Endothelial cell of umbilical vein (primary cell): ENCODE results near the gene EPB42. TPM values are rescaled to one million over a fixed set of nuclear protein-coding genes. Genes with fewer than 3 reads are reported as not detected.

Experiments used
- BruUV-seq: library from RNA; stranded (reverse); fragments of 400-500 nt; replicated peaks from 2 replicates; lab custom pipeline; 2021; lab: Mats Ljungman, UMichigan
- CTCF ChIA-PET: fragments of 300-600, 350-600 bp; sonication (Branson Sonifier 250); formaldehyde crosslinking; loops from one replicate; lab custom pipeline; 2021; ENCODE audit warnings: antibody characterized with exemption, inconsistent platforms; lab: Charles Lee
- POLR2A ChIA-PET: fragments of 300-600, 350-600 bp; sonication (Branson Sonifier 250); formaldehyde crosslinking; loops from one replicate; lab custom pipeline; 2021; ENCODE audit warnings: antibody characterized with exemption, inconsistent platforms; lab: Charles Lee
- DNase-seq: peaks from one replicate; pipeline ENCODE4 v3.0.0-alpha.2; 2011; ENCODE audit warnings: low read depth, low spot score
- FAIRE-seq: peaks from 2 replicates; lab custom pipeline; 2011; peaks lifted over from hg19 to GRCh38; lab: Jason Lieb, UNC
- H2AFZ ChIP-seq: 2 replicates; pipeline ENCODE4 v1.6.0; 2012; ENCODE audit warnings: low read depth, low read length, control low read depth, inconsistent platforms
- H3K27ac ChIP-seq: 2 replicates; pipeline ENCODE4 v1.5.1; 2011; ENCODE audit warnings: low read depth, mild to moderate bottlenecking, control low read depth, low read length, moderate library complexity; ENCODE audit not compliant: insufficient read depth
- H3K27me3 ChIP-seq, 2 experiments: 2 replicates each; pipeline versions ENCODE4 v1.6.0 to v1.6.1; 2011; ENCODE audit warnings: low read length in 2 of 2, mixed read lengths in 1 of 2; ENCODE audit not compliant: control insufficient read depth in 2 of 2, insufficient read depth in 2 of 2
- H3K36me3 ChIP-seq, 2 experiments: 2 replicates in 1 of 2; 3 replicates in 1 of 2; pipeline ENCODE4 v1.5.1; 2011; ENCODE audit warnings: low read length in 2 of 2, mild to moderate bottlenecking in 1 of 2, moderate library complexity in 1 of 2; ENCODE audit not compliant: control insufficient read depth in 2 of 2, insufficient read depth in 2 of 2; ENCODE audit errors: extremely low read depth in 1 of 2
- H3K4me1 ChIP-seq: 3 replicates; pipeline ENCODE4 v1.5.1; 2011; ENCODE audit warnings: mild to moderate bottlenecking, low read length; ENCODE audit not compliant: control insufficient read depth, insufficient read depth; ENCODE audit errors: extremely low read depth
- H3K4me2 ChIP-seq: 2 replicates; pipeline ENCODE4 v1.6.1; 2011; ENCODE audit warnings: low read length, control low read depth, mixed read lengths; ENCODE audit not compliant: insufficient read depth
- H3K4me3 ChIP-seq, 3 experiments: fragments of 200-600 bp in 1 of 3; sonication (generic), shearing (Covaris generic) in 1 of 3; replicated peaks in 1 of 3; 2 replicates each; pipeline ENCODE4 v1.5.1; 2011 to 2016; ENCODE audit warnings: control low read depth in 3 of 3, low read length in 3 of 3, mild to moderate bottlenecking in 2 of 3, inconsistent platforms in 1 of 3, low read depth in 1 of 3, moderate library complexity in 1 of 3; ENCODE audit not compliant: insufficient read depth in 1 of 3
- H3K79me2 ChIP-seq: 2 replicates; pipeline ENCODE4 v1.6.0; 2012; ENCODE audit warnings: low read length, inconsistent platforms; ENCODE audit not compliant: control insufficient read depth, insufficient read depth
- H3K9ac ChIP-seq: replicated peaks from 2 replicates; pipeline ENCODE3; 2011; ENCODE audit warnings: low read length, control low read depth; ENCODE audit not compliant: insufficient read depth; ENCODE audit errors: extremely low read depth
- H3K9me1 ChIP-seq: replicated peaks from 3 replicates; pipeline ENCODE4 v1.6.0; 2011; ENCODE audit warnings: mild to moderate bottlenecking, low read length; ENCODE audit not compliant: control insufficient read depth, insufficient read depth; ENCODE audit errors: extremely low read depth
- H3K9me3 ChIP-seq: replicated peaks from 2 replicates; pipeline ENCODE4 v1.5.1; 2012; ENCODE audit warnings: low read length, inconsistent platforms; ENCODE audit not compliant: control insufficient read depth, insufficient read depth
- H4K20me1 ChIP-seq: replicated peaks from 2 replicates; pipeline ENCODE3; 2011; ENCODE audit warnings: mild to moderate bottlenecking, low read length; ENCODE audit not compliant: control insufficient read depth, insufficient read depth; ENCODE audit errors: extremely low read depth
- EZH2 ChIP-seq: IDR thresholded peaks from 2 replicates; pipeline ENCODE4 v1.6.1; 2012; ENCODE audit warnings: borderline replicate concordance, low read depth, mild to moderate bottlenecking, moderate library complexity, low read length, inconsistent platforms; ENCODE audit not compliant: severe bottlenecking
- JUN ChIP-seq: IDR thresholded peaks from 2 replicates; pipeline ENCODE4 v1.6.1; 2011; ENCODE audit warnings: borderline replicate concordance, low read depth; ENCODE audit not compliant: insufficient read length, insufficient read depth
- MAX ChIP-seq: IDR thresholded peaks from 2 replicates; pipeline ENCODE4 v1.6.1; 2011; ENCODE audit not compliant: insufficient read depth, insufficient read length
- MYC ChIP-seq: IDR thresholded peaks from one replicate; pipeline ENCODE4 v1.6.1; 2011; ENCODE audit warnings: mild to moderate bottlenecking, low read depth, low read length
- POLR2A ChIP-seq: IDR thresholded peaks from 2 replicates; pipeline ENCODE4 v1.6.1; 2012; ENCODE audit warnings: low read depth, mild to moderate bottlenecking, control low read depth, low read length
- dilution Hi-C: fragments of 300-500 bp; cut with MboI; formaldehyde crosslinking; loops from one replicate; pipeline ENCODE4 v1.15.0; 2019; ENCODE audit warnings: low sequenced_read_pairs; ENCODE audit not compliant: extremely low pct_ligation_motif_present
- intact Hi-C: fragments of 100-400 bp; cut with micrococcal nuclease; formaldehyde crosslinking; loops from one replicate; pipeline ENCODE4 v1.10.0; 2022
- polyA plus RNA-seq, 4 experiments: library from polyadenylated mRNA; depleted of rRNA in 3 of 4; stranded (reverse) in 3 of 4; unstranded in 1 of 4; fragments of >200 nt; gene quantifications; 2 replicates each; pipeline versions ENCODE4 v1.2.1 to v1.2.3, GENCODE V29; 2011 to 2012; ENCODE audit warnings: missing spikeins in 1 of 4
- total RNA-seq: library from RNA; stranded (reverse); gene quantifications from 2 replicates; pipeline ENCODE4 v1.2.3, GENCODE V29; 2021

The EPB42 gene
- total and polyA plus RNA-seq, 2 donors (not counting 3 experiments of a cell fraction or from before 2014, with no cell fraction given), result not detected

- Histone ChIP-seq H3K36me3 (no peaks in the 10 kb centered on the region), H3K4me1 (no peaks in the 10 kb centered on the region), H3K9me1 (no peaks in the 10 kb centered on the region), H3K27ac (no peak overlapping the region), H3K9me3 (no peaks in the 10 kb centered on the region), H2AFZ (no peak overlapping the region), H3K4me2 (no peak overlapping the region), H3K4me3 (no peak overlapping the region), H4K20me1 (no peaks in the 10 kb centered on the region), H3K27me3 (peaks cover 7% of the 10 kb centered on the region in 2 experiments), H3K9ac (no peak overlapping the region), H3K79me2 (no peaks in the 10 kb centered on the region)
- CTCF ChIA-PET, result interaction anchor here (1.3 to 1.5 kb wide), 2 partner anchors 26 to 34 kb away, joined by 5 to 9 read pairs; no protein-coding TSS in a partner anchor
- POLR2A ChIA-PET, result no interaction called here
- BruUV-seq, result no TSS peak
- intact Hi-C loops (no loop called here), dilution Hi-C loops (no loop called here)
- FAIRE-seq (no peak), DNase-seq (no peak)
- TF ChIP-seq EZH2 (no peak), POLR2A (no peak), MAX (no peak), MYC (no peak)
Measured at GRCh38 chr15:43251185-43251870, 30.5 kb upstream of the EPB42 start.

GRCh38 chr15:43250785-43251184 is 30.0 kb upstream of the EPB42 start:
- H3K36me3 ChIP-seq, result no peaks in the 10 kb centered on the region
- no peaks in the 10 kb centered on the region for H3K9me1 ChIP-seq
- TF ChIP-seq MAX, result no peak
- TF ChIP-seq JUN, result no peak
- TF ChIP-seq EZH2, result no peak
- dilution Hi-C loops (no loop called here), intact Hi-C loops (no loop called here)
- H3K4me2 ChIP-seq, result no peak overlapping the region
- H4K20me1 ChIP-seq, result no peaks in the 10 kb centered on the region
- H3K9ac ChIP-seq, result no peak overlapping the region
- no peaks in the 10 kb centered on the region for H3K4me1 ChIP-seq
- ChIA-PET CTCF (interaction anchor here (1.3 to 1.5 kb wide), 2 partner anchors 25 to 35 kb away, joined by 5 to 9 read pairs; no protein-coding TSS in a partner anchor), POLR2A (no interaction called here)
- no peaks in the 10 kb centered on the region for H3K9me3 ChIP-seq
- peaks cover 9 to 10% of the 10 kb centered on the region in 2 experiments for H3K27me3 ChIP-seq
- BruUV-seq, result no TSS peak
- no peak overlapping the region for H3K4me3 ChIP-seq
- H3K79me2 ChIP-seq, result no peaks in the 10 kb centered on the region
- no peak overlapping the region for H2AFZ ChIP-seq
- DNase-seq (no peak), FAIRE-seq (no peak)
- no peak overlapping the region for H3K27ac ChIP-seq
